GM18861 (cell line): ENCODE data around the gene SYNE2.
"Not testable (repeated sequence)": the region's sequence is repeated elsewhere in the genome, so short reads cannot be mapped to it uniquely, and the experiment has no call there.

Experiments
- ATAC-seq: cut with Tn5 transposase; IDR thresholded peaks from one replicate; pipeline ENCODE4 v1.9.1; 2021; ENCODE audit not compliant: unreplicated experiment

Gene SYNE2

DNA sequence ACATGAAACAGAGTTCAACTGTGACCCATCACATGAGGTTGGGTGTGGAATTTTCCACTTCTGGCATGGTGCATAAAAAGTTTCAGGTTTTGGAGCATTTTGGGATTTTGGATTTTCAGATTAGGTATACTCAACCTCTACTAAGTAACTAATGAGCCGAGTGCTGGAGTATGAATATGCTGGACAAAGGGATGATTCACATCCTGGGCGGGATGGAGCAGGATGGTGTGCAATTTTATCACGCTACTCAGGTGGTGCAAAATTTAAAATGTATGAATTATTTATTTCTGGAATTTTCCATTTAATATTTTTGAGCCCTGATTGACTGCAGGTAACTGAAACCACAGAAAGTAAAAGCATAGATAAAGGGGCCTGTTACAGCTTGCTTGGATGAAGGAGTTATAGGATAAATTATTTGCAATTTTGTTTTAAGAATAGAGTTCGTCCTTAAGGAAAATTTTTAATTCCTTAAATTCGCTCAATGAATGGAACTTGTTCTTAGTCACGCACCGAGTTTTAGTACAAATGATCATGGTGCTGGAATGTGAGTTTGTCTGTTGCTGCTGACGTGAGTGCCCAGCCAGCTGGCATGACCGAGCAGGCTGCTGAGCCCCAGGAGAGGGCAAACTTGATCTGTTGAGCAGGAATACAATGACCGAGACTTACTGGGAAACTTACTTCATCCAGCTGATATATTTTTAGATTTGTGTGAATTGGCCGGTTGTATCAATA is 265.0 kb downstream of the SYNE2 start:
- ATAC-seq, result no peak

DNA sequence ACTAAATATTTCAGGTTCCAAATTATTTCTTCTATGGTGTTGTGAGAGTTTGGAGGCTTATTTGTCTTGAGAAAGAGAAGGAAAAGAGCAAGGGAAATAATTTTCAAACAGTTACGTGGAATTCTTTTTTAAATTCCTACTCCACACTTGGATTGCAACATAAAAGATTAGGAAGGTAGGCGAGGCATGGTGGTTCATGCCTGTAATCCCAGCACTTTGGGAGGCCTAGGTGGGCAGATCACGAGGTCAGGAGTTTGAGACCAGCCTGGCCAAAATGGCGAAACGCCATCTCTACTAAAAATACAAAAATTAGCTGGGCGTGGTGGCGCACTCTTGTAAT is 265.6 kb downstream of the SYNE2 start:
- not testable (repeated sequence) for ATAC-seq

DNA sequence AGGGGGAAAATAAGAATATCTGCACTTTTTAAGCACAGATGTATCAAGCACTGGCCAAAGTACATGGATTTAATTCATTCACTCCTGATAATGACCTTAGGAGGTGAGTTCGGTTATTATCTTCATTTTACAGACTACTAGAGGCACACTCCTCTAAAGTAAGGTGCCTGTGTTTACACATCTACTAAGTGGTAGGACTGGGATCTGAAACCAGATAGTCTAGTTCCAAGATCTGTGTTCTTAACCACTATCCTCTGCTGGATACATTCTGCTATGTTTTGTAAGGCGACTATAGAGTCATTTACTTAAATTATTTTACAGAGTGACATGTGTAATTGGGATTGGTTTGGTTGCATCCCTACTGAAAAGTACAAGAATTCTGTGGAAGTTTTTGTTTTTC is 266.1 kb downstream of the SYNE2 start:
- ATAC-seq, result no peak

DNA sequence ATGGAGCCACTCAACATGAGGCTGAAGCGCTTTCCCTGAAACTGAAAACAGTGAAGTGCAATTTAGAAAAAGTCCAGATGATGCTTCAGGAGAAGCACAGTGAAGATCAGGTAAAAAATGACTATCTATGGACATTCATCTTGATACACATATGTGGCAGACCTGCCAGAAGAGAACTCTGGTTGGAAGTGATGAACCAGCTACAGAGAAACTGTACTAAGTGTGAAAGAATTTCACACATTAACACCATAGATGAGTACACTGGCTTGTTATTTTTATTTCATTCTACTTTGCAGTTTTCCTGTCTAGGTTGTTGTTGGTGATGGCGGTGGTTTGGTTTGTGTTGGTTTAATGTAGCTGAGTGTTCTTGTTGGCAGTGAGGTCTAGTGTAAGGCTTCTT is 266.7 kb downstream of the SYNE2 start:
- ATAC-seq, result no peak

DNA sequence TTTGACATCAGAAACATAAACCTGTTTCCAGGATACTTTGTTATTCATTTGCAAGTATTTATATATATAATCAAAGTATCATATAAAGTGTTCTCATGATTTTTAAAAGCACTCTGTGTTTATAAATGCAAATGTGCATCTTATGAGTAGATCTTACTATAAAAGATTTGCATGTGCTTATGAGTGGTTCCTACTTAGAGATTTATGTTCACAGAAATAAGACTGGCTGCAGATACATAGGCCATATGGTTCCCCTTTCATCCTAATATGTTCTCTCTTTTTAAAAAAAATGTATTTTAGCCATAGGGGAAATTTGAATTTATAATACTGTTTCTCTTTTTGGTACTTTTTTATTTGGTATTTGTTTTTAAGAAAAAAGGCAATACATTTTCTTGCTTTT is 267.2 kb downstream of the SYNE2 start:
- ATAC-seq, result no peak

DNA sequence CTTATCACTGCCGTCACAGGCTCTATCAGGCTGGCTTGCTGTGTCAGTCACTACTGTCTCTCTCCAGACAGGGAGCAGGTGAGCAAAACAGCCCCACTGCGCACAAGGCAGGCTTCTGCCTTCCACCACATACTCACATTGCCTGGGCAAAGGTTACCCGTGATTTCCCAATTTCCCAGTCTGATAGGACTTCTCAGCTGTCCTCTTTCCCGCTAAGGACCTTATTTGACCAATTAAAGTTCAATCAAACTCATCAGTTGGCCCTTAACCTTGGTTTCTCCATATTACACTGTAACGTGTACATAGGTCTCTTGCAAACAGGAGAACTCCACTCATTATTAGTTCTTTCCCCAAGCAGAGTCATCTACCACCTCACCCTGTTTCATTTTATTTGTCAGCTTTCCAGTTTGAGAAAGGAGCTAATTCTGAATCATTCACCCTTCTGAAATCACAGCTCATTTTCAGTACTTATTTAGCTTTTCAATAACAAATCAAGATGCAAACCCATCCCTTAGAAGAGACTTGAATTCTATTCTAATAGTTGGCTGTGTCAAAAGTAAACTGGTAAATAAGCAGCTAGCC is 270.5 kb downstream of the SYNE2 start:
- no peak for ATAC-seq

DNA sequence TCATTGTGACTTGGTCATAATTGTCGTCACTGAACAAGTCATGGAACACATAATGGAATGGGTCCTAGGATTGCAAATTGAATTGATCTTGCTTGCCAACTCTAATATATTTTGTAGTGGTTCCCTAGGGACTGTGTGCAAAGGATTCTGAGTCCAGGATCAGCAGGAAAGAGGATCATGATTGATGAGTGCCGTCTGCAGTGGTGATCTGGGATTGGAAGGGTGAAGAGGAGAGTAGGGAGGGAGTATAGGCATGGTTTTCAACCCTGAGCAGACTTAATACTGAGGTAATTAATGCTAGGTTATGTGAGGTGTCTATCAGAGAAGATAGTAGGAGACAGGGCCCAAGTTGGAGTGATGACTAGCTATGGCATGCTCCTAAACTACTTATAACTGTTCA is 272.5 kb downstream of the SYNE2 start:
- ATAC-seq, result no peak

DNA sequence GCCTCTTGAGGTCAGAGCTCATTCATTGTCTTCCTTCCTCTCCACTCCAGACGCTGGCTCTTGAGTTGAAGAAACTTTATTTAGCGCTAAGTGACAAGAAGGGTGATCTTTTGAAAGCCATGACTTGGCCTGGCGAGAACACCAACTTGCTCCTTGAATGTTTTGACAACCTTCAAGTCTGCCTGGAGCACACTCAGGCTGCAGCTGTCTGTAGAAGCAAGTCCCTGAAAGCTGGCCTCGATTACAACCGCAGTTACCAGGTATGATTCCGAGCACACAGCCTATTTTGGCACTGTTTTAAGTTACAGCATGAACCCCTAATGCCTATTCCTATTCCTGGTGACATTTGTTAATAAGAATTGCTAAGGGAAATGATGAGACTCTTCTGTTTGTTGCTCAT is 273.7 kb downstream of the SYNE2 start:
- ATAC-seq, result no peak

DNA sequence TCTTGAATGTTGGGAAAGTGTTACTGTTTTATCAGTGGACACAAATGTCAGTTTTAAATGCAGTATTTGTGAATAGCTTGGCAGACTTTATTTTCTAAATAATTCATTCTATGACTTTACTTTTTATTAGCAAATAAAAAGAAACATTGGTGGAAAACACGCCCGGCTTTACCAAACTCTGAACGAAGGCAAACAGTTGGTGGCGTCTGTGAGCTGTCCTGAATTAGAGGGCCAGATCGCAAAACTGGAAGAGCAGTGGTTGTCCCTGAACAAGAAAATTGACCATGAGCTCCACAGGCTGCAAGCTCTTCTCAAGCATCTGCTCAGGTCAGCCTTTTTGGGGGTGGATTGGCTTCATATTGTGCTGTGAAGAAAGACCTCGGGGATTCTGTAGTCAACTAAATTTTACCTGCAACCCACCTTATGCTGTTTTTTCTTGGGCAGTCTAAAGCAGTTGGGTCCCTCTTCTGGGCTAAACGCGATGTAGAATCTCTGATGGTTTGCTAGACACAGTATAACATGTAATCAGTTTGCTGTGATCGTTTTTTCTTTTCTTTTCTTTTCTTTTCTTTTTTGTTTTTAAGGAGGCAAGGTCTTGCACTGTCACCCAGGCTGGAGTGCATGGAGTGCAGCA is 285.0 kb downstream of the SYNE2 start:
- ATAC-seq, result no peak

DNA sequence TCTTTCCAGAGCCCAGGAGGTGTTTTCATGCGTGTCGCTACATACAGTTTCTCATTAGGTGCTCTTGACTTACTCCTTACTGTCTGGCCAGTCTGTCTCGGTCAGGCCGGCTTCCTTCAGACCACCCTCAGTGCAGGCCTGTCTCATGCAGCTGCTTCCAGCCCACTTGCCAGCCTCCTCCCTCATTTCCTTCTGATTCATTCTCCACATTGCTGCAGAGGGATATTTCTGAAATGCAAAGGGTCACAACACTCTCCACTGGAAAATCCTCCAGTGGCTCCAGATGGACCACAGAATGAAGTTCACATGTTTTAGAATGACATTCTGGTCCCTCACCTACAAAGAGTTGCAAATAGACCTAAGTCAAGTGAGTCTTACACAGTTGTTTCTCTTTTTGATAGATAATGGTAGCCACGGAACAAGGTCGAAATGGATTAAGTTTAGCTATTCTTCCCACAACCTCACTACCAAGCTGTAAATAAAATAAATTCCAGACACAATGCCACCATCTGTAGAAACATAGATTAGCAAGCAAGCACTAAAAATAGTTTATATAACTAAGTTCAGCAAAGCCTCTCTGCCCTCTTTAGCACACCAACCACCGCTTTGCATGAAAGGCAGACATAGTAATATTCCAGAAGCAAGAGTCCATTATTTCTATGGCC is 294.5 kb downstream of the SYNE2 start:
- no peak for ATAC-seq

DNA sequence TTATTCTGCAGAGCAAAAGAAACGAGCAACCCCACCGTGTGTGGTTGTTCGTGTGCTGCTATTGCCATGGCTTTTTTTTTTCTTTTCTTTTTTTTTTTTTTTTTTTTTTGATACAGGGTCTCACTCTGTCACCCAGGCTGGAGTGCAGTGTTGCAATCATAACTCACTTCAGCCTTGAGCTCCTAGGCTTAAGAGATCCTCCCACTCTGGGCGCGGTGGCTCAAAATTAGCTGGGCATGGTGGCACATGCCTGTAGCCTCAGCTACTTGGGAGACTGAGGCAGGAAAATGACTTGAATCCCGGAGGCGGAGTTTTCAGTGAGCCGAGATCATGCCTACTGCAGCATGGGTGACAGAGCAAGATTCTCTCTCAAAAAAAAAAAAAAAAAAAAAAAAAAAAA is 297.1 kb downstream of the SYNE2 start:
- no peak for ATAC-seq

DNA sequence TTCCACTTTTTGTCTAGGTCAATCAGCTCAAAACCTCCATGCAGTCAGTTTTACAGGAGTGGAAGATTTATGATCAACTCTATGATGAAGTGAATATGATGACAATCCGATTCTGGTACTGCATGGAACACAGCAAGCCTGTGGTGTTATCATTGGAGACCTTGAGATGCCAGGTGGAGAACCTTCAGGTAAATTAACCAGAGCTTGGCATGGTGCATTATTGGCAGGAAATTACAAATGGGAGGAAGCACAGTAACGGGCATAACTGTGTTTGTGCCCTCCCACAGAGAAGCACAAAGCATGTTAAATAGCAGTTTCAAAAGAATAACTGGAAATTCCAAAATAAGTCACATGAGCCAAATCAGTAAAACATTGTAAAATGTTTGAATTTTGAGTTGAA is 305.8 kb downstream of the SYNE2 start:
- ATAC-seq, result no peak

DNA sequence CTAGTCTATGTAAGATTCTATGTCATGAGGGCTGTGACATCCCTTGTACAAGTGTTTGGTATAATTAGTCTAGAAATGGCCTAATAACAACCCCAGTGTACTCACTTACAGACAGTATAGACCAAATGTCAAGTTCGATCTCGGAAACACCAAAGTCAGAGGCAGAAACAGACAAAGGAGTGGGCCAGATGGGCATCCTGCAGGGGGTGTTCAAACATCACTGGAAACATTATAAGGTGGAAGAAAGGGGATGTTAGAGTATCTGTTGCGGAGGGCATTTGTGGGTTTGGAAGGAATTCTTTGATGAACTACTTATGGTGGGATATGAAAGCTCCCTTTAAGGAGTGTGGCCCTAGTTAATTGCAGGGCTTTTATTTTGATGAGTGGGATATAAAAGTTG is 306.8 kb downstream of the SYNE2 start:
- no peak for ATAC-seq

DNA sequence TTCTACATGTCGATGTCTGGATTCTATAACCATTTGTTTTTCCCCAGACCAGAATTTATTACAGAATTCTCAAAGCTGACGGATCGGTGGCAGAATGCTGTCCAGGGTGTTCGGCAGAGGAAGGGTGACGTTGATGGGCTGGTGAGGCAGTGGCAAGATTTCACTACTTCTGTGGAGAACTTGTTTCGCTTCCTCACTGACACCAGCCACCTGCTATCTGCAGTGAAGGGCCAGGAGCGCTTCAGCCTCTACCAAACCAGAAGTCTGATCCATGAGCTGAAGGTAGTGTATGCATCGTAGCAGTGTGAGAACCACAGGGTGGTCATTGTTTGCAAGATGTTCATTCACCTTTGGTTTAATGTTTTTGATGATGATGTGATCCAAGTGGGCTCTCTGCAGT is 317.4 kb downstream of the SYNE2 start:
- ATAC-seq, result no peak

DNA sequence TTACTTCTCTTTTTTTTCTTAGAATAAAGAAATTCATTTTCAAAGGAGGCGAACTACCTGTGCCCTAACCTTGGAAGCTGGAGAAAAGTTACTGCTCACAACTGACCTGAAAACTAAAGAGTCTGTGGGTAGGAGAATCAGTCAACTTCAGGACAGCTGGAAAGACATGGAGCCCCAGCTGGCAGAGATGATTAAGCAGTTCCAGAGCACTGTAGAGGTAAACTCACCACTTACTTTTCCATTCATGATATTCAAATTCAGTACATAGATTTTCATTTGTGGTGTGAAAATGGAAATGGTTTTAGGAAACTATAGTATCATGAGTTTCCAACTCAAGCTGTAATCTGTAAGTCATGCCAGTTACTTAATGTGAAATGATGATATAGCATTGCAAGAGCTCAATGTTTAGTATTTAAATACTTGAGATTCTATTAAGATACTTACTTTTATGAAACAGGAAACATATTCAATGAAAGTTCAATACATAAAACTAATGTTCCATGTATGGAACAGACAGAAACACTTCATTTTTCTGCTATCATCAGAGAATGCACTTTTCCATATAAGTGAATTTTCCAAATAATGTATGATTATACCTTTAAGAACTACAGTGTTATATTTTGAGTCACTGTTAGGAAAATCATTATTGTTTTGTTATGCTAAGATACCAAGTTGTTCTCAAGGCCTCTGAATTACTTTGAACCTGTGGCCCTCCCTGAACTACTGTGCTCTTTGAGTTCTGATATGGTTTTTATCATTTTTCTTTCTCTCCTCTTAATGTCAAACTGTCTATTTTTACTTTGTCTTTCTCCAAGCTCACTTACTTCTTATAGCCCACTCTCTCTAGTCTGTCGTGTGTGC is 322.3 kb downstream of the SYNE2 start:
- ATAC-seq, result no peak

DNA sequence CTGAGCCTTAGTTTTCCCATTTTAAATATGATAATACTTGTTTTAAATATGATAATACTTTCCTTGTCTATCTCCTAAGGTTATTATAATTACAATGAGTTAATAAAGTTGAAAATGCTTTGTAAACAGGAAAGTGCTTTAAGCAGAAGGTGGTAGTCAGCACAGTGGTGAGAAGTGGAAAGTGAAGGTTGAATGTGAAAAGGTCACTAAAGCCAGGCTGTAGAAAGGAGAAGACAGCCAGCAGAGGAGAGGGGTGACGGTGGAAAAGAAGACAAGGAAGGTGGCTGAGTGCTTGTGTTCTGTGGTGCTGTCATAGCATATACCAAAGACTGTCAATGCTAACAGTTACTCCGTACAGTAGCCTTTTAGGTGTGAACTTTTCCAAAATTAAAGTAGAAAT is 323.5 kb downstream of the SYNE2 start:
- ATAC-seq, result no peak

DNA sequence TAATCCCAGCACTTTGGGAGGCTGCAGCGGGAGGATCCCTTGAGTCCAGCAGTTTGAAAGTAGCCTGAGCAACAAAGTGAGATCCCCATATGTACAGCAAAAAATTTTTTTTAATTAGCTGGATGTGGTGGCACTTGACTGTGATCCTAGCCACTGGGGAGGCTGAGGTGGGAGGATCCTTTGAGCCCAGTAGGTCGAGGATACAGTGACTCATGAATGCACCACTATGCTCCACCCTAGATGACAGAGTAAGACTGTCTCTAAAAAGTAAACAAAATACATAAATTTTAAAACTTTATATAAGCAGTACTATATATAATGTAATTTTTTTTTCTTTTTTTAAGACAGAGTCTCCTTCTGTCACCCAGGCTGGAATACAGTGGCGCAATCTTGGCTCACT is 326.0 kb downstream of the SYNE2 start:
- ATAC-seq, result no peak

DNA sequence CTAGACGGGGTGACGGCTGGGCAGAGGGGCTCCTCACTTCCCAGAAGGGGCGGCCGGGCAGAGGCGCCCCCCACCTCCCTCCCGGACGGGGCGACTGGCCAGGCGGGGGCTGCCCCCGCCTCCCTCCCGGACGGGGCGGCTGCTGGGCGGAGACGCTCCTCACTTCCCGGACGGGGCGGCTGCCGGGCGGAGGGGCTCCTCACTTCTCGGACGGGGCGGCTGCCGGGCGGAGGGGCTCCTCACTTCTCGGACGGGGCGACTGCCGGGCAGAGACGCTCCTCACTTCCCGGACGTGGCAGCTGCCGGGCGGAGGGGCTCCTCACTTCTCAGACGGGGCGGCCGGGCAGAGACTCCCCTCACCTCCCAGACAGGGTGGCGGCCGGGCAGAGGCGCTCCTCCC is 330.1 kb downstream of the SYNE2 start:
- not testable (repeated sequence) for ATAC-seq

DNA sequence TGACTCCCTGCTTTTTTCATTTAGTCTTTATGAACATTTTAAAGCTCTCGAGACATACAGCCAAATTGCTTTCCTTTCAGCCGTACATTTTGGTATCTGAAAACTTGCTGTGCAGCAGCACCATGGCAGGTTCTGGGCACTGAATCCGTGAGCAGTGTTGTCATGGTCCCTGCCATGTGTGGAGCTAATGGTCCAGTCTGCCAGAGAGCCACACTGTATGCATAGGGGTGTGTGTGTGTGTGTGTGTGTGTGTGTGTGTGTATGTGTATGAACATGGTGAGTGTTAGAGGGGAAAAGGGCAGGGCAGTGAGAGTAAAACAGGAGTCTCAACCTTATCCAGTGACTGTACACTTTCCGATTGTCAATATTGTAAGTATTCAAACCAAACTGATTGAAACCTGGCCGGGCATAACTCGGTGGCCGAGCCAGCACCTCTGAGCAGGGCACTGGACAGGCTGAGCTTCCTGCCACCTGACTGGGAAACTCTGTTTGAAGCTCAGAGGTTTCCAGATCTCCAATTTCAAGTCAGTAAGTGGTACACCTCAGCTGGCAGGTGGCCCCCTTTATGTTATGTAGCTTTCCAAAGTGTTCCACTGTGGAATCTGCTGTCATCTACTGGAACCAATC is 331.4 kb downstream of the SYNE2 start:
- ATAC-seq, result no peak

DNA sequence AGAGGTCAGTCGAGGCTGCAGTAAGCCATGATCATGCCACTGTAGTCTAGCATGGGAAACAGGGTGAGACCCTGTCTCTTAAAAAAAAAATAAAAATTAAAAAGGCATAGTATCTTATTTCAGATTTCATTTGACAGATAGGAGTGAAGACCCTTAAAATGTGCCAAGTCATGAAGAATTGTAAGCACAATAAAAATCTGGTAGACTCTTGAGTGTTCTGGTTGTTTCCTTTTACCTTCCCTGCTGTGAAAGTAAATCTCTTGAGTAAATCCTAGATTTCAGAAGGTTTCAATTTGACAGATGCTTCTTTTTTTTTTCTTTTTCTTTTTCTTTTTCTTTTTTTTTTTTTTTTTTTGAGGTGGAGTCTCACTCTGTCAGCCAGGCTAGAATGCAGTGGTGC is 332.4 kb downstream of the SYNE2 start:
- ATAC-seq, result no peak
